Measurements from ENCODE around the gene PABPN1.
"Not testable (repeated sequence)": the region's sequence is repeated elsewhere in the genome, so short reads cannot be mapped to it uniquely, and the experiment has no call there.

The PABPN1 gene, protein sequence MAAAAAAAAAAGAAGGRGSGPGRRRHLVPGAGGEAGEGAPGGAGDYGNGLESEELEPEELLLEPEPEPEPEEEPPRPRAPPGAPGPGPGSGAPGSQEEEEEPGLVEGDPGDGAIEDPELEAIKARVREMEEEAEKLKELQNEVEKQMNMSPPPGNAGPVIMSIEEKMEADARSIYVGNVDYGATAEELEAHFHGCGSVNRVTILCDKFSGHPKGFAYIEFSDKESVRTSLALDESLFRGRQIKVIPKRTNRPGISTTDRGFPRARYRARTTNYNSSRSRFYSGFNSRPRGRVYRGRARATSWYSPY

DNA sequence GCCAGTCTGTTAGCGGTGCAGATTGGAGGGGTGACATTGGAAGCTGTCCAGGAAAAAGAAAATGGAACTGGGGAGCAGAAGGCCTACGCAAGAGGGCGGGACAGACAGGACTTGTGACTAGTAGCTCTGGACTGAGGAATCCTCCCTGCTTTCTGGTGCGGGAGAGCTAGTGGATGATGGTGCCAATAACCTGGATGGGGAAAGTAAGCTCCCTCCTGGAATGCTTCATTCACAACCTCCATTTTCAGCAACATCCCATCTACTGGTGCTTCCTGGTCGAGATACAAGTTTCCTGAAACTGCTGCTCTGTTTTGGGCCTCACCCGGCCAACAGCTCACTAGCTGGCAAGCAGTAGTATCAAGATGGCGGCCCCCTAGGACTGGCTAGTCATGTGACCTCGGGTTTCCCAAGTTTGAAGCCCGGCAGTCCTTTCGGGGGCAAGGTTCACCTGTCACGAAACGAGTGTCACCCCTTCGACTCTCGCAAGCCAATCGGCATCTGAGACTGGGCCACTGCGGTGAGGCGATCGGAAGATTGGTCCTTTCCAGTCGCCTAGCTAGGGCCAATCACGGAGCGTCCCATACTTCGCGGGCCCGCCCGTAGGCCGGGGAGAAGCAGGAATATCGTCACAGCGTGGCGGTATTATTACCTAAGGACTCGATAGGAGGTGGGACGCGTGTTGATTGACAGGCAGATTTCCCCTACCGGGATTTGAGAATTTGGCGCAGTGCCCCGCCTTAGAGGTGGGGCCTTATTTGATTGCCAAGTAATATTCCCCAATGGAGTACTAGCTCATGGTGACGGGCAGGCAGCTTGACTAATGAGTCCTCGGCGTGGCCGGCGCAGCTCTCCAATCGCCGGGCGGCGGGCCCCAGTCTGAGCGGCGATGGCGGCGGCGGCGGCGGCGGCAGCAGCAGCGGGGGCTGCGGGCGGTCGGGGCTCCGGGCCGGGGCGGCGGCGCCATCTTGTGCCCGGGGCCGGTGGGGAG lies at the start of gene PABPN1:
PABPN1 (plus strand) TSS at position 874 of the 988 bp plus-strand sequence; CDS start at position 887, 13 bp downstream.
- TF ChIP-seq, protein P1, sequence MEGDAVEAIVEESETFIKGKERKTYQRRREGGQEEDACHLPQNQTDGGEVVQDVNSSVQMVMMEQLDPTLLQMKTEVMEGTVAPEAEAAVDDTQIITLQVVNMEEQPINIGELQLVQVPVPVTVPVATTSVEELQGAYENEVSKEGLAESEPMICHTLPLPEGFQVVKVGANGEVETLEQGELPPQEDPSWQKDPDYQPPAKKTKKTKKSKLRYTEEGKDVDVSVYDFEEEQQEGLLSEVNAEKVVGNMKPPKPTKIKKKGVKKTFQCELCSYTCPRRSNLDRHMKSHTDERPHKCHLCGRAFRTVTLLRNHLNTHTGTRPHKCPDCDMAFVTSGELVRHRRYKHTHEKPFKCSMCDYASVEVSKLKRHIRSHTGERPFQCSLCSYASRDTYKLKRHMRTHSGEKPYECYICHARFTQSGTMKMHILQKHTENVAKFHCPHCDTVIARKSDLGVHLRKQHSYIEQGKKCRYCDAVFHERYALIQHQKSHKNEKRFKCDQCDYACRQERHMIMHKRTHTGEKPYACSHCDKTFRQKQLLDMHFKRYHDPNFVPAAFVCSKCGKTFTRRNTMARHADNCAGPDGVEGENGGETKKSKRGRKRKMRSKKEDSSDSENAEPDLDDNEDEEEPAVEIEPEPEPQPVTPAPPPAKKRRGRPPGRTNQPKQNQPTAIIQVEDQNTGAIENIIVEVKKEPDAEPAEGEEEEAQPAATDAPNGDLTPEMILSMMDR (conservative IDR thresholded peaks at IDR 0.05; ENCODE audit: control insufficient read depth, insufficient read depth, low read depth, low read length), result no peak
- H3K4me3 ChIP-seq (ENCODE audit: control insufficient read depth, low read depth, low read length), result peak within 1 kb of the TSS; percentile 90
- DNase-seq (ENCODE audit: low read depth), result peak; percentile 100

DNA sequence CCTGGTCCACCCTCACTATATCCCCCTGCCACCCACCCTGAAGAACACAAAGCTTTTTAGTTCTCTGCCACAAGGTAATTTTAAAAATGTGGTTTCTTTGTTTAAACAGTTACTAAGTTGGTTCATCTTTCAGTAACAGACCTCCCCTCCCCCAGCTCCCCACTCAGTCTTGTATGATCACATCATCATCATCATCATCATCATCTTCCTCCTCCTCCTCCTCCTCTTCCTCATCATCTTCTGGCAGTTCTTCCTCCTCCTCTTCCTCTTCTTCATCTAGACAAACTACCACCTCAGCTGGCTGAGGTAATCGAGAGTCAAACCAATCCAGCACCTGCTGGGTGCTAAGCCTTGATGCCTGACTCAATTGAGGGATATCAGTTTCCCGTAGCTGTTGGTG lies 45.8 kb upstream of the PABPN1 start:
- DNase-seq (ENCODE audit: low read depth), result no peak
- H3K4me3 ChIP-seq (ENCODE audit: control insufficient read depth, low read depth, low read length), result no peak overlapping the region
- TF ChIP-seq, protein P1 (conservative IDR thresholded peaks at IDR 0.05; ENCODE audit: control insufficient read depth, insufficient read depth, low read depth, low read length), result no peak

DNA sequence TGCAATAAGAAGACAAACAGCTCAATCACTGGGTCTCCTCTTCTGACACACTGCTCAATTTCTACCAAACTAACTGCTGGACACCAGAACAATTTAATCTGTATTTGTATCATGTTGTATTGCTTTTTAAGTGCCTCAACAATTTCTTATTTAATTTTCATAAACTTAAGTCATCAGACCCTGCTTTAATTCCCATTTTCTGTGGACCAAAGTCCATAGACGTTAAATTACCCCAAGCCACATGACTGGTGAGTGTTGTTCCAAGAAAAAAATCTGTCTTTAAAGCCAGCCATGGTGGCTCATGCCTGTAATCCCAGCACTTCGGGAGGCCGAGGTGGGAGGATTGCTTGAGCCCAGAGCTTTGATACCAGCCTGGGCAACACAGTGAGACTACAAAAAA lies 44.1 kb upstream of the PABPN1 start:
- H3K4me3 ChIP-seq (ENCODE audit: control insufficient read depth, low read depth, low read length), result no peak overlapping the region
- DNase-seq (ENCODE audit: low read depth), result no peak
- TF ChIP-seq, protein P1 (conservative IDR thresholded peaks at IDR 0.05; ENCODE audit: control insufficient read depth, insufficient read depth, low read depth, low read length), result no peak

DNA sequence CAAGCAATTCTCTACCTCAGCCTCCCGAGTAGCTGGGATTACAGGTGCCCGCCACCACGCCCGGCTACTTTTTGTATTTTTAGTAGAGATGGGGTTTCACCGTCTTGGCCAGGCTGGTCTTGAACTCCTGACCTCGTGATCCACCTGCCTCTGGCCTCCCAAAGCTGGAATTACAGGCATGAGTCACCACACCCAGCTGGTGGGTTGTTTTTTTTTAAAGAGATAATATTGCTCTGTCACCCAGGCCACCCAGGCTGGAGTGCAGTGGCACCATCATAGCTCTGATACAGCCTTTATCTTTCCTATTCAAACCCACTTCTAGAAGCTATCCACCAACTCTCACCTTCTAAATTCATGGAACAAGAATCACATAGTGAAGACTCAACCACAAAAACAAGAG lies 43.3 kb upstream of the PABPN1 start:
- not testable (repeated sequence) for H3K4me3 ChIP-seq (ENCODE audit: control insufficient read depth, low read depth, low read length); DNase-seq (ENCODE audit: low read depth)

DNA sequence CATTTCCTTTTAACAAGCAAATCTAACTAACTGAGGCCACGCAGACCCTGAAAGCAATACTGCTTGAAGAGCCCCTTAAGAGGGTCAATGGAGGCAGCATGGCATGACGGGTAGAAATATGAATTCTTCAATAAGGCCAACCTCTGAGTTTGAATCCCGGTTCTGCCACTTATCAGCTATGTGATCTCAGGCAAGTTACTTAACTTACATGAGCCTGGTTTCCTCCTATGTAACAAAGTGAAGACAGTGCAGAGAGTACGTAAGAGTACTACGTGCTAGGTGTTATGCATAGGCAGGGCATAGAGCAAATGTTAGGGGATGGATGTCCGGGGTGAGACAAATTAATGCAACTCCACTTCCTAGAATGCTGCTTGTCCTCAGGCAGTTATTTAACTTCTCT lies 40.0 kb upstream of the PABPN1 start:
- DNase-seq (ENCODE audit: low read depth), result no peak
- H3K4me3 ChIP-seq (ENCODE audit: control insufficient read depth, low read depth, low read length), result no peak overlapping the region
- TF ChIP-seq, protein P1 (conservative IDR thresholded peaks at IDR 0.05; ENCODE audit: control insufficient read depth, insufficient read depth, low read depth, low read length), result no peak

DNA sequence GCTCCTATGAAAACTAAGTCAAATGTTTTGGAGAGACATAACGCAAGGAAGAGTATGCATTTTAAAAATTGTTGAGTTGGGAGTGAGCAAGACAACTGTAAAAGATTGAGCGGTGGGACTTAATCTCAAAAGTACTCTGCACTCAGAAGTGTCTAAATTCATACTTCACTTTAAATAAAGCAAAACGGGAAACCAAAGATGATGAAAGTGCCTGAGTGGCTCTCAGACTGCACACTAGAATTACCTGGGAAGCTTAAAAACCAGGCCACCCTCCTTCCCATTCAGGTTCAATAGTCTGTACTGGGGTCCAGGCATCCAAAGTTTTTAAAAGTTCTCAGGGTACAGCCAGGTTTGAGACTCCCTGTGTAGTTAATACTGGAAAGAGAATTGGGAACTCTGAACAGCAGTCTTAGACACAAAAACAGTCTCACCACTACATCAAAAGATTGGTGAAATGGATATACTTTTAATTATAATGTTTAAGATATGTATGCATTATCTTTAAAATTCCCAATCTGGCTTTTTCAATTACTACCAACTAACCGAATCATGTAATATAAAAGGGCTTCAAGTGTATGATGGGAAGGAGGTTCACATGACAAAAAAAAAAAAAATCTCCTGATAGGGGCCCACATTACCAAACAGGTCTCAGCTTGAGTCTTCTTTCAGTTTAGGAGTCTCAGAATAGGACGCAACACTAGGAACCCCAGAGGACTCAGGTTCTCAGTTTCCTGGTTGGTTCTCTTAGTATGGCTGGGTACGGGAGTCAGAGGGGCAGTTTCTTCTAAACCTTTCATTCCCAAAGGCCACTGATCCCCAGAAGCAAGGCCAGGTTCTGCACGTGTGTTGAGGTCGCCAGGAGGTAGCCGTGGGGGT lies 36.4 kb upstream of the PABPN1 start:
- TF ChIP-seq, protein P1 (conservative IDR thresholded peaks at IDR 0.05; ENCODE audit: control insufficient read depth, insufficient read depth, low read depth, low read length), result no peak
- H3K4me3 ChIP-seq (ENCODE audit: control insufficient read depth, low read depth, low read length), result peak overlapping the region; percentile 89
- peak; percentile 25 for DNase-seq (ENCODE audit: low read depth)
